Pulmonary artery endothelial cell (primary cell): ENCODE measurements around the gene MSH2. TPM values are rescaled to one million over a fixed set of nuclear protein-coding genes. Genes with fewer than 3 reads are reported as not detected.
"Not testable (repeated sequence)": the region's sequence is repeated elsewhere in the genome, so short reads cannot be mapped to it uniquely, and the experiment has no call there.

Experiments used
- DNase-seq: peaks from one replicate; pipeline ENCODE4 v3.0.0-alpha.2; 2011; ENCODE audit warnings: low read depth, low spot score
- total RNA-seq: library from RNA; depleted of rRNA; stranded (reverse); fragments of >200 nt; gene quantifications from 2 replicates; pipeline ENCODE4 v1.2.3, GENCODE V29; 2014

The MSH2 gene
- 32.6 and 41.4 TPM in 2 replicates for total RNA-seq

- peak; percentile 73 for DNase-seq
Observed at GRCh38 chr2:47402805-47403608, at the start of gene MSH2. Gene MSH2 (plus strand): TSS chr2:47403156. CDS start chr2:47403192, 36 bp downstream.

DNA sequence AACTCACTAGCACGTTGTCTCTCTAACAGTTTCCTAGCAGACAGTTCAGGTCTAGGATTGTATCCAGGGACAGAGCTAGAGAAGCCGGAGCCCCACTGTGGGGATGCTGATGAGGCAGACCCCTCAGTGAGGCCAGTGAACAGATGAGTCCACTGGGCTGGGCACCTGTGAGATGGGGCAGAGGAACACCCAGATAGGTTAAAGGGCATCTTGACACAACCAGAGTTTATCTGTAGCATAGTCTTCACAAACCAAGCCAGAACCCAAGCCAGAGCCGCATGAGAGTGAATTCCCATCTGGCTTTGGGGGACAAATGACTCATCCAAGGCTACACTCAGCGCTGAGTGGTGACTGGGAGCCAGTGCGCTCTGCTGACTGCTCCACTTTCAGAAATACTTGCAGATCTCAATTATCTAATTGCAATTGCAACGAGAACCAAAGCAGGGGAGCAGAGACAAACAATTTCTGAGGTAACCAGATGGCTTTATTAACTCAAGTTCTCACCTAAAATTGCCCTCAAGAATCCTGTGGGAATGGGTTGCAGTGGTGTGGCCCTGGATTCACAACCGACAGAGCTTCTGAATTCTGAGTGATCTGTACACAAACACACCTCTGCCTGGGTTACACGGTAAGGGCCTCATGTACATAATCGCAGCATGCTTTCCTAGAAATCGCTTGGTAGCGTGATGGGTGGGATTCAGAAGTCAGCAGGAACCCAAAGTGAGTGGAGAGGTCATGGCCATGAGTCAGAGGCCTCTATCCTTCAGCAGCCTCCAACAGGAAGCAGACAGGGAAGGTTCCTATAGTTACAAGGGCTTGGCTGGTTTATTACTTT lies 48.7 kb upstream of the MSH2 start:
- no peak for DNase-seq

GRCh38 chr2:47354848-47355204 lies 48.1 kb upstream of the MSH2 start:
- DNase-seq: no peak

DNA sequence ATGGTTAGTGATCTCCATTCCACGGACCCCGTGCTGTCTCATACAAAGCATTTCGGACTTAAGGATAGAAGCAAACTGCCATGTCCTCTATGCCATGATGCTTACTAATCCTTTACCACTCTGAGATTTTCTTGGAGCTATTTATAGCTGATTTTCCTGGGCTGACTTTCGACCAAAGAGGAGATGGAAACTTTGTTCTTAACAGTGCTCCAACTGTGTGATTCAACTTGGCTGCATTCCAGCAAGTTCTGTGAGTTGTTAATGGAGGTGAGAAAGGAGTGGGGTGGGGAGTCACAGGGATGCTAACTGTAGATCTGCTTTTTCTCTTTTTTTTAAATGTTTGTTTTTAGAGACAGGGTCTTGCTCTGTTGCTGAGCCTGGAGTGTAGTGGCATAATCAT lies 45.5 kb upstream of the MSH2 start:
- no peak for DNase-seq

GRCh38 chr2:47359375-47359868 lies 43.5 kb upstream of the MSH2 start:
- DNase-seq: no peak

DNA sequence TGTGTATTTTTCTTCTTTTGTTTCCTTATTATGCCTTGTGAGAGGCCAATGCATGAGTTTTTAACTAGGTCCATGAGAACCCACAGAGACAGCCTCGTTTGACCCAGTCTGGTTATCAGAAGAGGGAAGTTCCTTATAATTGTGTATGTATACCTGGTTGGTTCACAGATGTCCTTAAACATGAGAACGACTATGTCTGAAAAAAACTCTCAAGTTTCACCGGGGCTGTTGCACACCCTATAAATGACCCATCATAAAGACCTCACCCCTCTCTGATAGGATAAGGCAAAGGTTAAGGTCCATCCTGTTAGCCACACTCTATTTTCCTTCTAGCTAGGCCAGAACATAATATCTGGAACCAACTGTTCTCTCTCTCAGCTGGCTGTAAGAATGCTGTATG lies 42.7 kb upstream of the MSH2 start:
- DNase-seq: no peak

GRCh38 chr2:47360927-47361326 lies 42.0 kb upstream of the MSH2 start:
- no peak for DNase-seq

DNA sequence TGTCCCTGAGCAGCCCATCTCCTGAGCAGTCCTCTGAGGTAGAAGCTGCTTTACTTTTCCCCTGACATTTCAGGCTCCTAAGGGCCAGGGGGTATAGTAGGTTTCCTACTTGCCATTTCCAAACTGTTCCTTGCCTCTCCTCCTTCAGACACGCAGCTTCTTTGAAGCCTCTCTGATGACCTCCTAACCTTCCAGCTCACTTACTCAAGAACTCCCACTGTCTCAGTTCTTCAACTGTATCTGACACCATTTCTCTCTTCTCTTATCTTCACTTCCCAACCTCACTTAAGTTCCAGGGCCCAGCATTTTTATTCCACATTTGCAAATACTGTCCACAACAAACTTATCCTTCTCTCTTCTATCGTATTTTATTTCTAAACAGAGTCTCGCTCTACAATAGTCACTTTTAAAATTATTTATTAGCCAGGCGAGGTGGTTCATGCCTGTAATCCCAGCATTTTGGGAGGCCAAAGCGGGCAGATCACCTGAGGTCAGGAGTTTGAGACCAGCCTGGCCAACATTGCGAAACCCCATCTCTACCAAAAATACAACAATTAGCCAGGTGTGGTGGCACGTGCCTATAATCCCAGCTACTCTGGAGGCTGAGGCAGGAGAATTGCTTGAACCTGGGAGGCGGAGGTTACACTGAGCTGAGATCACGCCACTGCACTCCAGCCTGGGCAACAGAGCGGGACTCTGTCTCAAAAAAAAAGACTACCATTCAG lies 41.3 kb upstream of the MSH2 start:
- not testable (repeated sequence) for DNase-seq

- DNase-seq: no peak
Observed at GRCh38 chr2:47373747-47374146, 29.2 kb upstream of the MSH2 start.

- DNase-seq: no peak
Observed at GRCh38 chr2:47375307-47375706, 27.6 kb upstream of the MSH2 start.

DNA sequence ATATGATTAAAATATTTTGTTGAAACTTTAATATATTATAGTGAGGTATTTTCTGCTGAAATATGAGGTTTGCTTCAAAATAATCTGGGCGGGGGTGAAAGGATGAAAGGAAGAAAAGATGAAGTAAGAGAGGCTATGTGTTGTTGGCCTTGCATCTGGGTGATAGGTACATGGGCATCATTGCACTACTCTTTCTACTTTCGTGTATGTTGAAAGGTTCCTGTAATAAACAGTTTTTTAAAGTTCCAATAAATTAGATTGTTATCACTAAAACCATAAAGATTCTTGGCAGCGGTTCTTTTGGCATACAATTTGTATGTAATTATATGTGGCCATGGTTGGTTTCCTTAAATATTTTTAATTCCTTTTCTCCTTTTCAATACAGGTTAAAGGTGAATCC lies 23.6 kb upstream of the MSH2 start:
- no peak for DNase-seq

DNA sequence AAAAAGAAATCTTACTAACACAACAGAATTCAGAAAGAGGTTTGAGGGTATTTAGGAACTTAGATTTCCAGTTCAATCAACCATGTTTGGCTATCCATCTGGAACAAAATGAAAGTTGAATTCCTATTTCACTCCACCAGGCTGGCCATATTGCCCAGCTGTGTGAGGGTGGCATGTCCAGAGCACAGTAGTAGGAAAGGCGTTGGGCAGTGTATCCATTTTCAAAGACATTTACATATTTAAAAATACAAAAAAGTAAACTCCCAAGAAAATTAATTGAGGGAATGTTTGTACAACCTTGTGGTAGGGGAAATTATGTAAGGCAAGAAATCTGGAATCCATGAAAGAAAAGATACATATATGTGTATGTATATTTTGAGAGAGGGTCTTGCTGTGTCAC lies 21.5 kb upstream of the MSH2 start:
- DNase-seq: no peak

DNA sequence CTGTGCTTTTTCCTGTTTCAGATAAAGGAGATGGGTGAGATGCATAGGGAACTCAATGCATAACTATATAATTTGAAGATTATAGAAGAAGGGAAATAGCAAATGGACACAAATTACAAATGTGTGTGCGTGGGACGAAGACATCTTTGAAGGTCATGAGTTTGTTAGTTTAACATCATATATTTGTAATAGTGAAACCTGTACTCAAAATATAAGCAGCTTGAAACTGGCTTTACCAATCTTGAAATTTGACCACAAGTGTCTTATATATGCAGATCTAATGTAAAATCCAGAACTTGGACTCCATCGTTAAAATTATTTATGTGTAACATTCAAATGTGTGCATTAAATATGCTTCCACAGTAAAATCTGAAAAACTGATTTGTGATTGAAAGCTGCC lies 16.4 kb upstream of the MSH2 start:
- no peak for DNase-seq

- no peak for DNase-seq
Observed at GRCh38 chr2:47388888-47389287, 14.1 kb upstream of the MSH2 start.

DNA sequence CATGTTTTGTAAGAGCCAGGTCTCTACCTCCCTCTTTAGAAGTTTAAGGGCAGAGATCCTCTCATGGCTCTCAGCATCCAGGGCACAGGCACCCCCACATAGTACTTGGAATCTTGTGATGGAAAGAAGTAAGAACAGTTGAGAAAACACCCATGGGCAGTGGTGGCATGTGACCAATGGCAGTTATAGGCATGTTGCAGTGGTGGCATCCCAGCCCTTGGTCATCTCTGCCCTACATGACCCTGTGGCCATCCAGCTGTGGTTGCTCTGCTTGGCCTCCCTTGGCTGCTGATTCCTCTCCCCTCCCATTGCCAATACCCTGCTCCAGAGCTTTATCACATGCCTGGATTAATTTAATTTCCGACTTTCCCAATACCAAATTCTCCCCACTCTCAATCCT lies 13.3 kb upstream of the MSH2 start:
- no peak for DNase-seq

- no peak for DNase-seq
Observed at GRCh38 chr2:47401789-47402554, 984 bp upstream of the MSH2 start.

DNA sequence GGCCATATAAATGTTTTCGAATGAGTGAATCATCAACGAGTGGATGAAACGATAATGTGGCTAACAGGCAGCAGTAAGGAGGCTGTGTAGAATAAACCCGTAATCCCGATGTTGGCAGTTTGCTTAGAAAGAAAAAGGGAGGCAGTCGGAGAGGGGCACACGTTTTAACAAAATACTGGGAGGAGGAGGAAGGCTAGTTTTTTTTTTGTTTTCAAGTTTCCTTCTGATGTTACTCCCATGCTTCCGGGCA lies 476 bp upstream of the MSH2 start:
- DNase-seq: no peak

- DNase-seq: no peak
Observed at GRCh38 chr2:47403609-47404193, 745 bp downstream of the MSH2 start.

DNA sequence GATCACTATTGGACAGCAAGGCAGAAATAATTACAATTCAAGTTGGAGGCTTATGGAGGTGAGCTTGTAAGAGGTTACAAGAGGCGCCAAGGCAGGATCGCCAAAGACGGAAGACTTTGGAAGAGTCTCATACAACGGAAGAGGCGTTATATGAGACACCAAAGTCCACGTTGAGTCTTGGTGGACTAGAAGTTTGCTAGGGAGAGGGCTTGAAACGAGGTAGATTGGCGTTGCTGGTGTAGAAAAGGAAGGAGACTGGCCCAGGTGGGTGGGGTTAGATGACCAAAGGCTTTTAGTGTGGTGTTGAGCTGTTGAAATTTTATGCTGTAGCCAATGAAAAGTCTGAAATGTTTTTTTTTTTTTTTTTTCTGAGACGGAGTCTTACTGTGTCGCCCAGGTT lies 1.4 kb downstream of the MSH2 start:
- no peak for DNase-seq

DNA sequence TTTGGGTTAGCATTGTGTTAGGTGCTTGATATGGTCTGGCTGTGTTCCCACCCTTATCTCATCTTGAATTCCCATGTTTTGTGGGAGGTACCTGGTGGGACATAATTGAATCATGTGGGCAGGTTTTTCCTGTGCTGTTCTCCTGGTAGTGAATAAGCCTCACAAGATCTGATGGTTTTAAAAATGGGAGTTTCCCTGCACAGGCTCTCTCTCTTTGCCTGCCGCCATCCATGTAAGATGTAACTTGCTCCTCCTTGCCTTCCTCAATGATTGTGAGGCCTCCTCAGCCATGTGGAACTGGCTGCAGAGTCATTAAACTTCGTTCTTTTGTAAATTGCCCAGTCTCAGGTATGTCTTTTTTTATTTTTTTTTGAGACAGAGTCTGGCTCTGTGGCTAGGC lies 2.8 kb downstream of the MSH2 start:
- no peak for DNase-seq
